Activated CD4-positive, alpha-beta T cell treated with anti-CD3 and anti-CD28 coated beads, Interleukin-2, Interleukin-4, amounts not matched to agents 100 ng/mL and 50 ng/mL, durations not matched to agents 16 hours and 8 hours (primary cell): ENCODE measurements around the gene ERP27.

Experiments used
- DNase-seq: peaks from one replicate; pipeline ENCODE4 v3.0.0-alpha.2; 2020; ENCODE audit warnings: low spot score

The ERP27 gene

DNA sequence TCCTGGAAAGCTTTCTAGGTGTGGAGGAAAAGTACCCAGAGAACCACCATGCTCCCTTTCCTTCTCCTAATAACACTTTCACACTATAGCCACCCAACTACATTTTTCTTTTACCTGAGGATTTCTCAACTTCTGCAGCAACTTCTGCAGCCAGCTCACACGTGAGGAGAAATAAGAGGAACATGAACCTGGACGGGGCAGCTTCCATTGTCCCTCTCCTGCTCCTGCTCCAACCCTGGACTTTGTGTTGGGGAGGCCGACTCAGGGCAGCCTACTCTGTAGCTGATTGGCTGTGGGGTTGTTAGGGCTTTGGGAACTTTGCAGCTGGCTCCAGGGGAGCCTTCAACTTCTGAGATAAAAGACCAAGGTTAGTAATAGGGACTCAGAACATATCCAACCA, at the start of gene ERP27:
Gene ERP27, minus strand, starts transcription at position 237 of the 400 bp plus-strand sequence. Its CDS starts 29 bp downstream, at position 208.
- no peak for DNase-seq

DNA sequence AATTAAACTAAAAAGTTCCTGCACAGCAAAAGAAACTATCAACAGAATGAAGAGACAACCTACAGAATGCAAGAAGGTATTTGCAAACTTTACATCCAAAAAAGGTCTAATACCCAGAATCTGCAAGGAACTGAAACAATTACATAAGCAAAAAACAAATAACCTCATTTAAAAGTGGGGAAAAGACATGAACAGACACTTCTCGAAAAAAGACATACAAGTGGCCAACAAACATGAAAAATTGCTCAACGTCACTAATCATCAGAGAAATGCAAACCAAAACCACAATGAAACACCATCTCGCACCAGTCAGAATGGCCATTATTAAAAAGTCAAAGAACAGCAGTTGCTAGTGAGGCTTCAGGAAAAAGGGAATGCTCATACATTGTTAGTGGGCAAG, 49.7 kb upstream of the ERP27 start:
- DNase-seq = no peak

DNA sequence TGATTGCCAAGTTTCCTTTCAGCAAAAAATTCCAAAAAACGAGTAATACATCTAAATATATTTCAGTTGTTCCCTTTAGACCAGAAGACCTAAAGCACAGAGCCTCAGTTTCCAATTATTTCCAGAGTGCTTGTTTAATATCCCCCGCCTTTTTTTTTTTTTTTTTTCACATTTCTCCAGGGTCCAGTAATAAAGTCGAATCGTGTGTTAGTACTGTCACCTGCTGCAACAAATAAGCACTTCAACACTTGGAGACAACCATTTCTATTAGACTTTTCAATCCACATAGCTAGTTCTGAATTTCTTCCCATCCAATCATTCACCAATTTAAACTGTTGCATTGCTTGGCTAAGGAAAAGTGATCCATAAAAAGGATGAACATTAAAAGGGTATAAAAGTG, 48.1 kb upstream of the ERP27 start:
- no peak for DNase-seq

DNA sequence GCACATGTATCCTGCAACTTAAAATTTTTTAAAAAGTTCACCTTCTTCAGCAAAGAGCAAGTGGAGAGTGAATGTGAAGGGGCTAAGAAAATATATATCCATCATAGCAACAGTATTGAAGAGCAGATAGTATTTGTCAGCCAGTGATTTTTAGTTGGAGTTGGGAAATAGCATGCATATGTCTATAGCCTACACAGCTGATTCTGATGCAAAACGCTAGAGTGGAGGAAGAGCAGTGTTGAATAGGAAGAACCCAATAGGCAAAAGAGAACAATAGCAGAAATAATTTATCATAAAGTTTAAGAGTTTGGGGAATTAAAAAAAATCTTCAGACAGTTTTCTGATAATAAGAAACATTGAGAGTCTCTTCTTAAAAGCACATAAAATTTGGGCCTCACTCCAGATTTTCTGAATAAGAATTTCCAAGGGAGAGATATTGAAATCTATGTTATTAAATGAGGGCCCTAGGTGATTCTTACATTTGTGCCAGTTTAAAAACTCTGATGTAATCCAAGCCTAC, 46.5 kb upstream of the ERP27 start:
- DNase-seq = no peak

DNA sequence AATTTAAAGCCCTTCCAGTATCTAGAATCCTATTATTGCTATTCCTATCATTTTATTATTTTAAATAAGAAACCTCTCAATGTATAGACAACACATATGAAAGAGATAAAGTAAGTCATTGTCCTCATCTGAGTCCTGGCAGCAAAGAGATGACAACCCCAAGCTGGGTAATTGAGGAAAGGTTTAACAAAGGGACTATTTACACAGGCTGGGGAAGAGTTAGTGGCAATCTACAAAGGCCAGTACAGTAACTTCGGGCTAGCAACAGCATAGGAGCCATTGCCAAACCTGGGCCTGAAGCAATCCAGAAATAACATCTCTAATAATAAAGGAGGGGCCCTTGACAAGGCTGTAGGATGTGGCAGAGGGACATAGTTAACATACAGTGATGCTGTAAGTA, 45.7 kb upstream of the ERP27 start:
- no peak for DNase-seq

DNA sequence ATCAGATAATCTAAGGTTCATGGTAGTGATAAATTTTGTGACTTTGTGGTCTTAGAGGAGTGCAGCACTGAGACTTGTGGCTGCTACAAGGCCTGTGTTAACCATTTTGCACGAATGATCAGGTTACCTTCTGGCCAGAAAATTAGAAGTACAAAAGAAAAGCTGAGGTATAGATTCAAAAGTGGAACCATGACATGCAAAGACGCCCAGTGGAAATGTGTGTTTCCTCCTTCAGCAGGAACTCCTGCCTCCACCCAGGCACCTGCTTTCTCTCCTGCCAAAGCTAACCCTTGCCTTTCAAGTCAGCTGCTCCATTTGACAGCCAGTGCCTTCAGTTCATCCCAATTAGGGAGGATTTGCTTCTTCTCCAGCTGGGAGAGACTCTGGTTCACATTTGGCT, 44.7 kb upstream of the ERP27 start:
- DNase-seq = no peak

DNA sequence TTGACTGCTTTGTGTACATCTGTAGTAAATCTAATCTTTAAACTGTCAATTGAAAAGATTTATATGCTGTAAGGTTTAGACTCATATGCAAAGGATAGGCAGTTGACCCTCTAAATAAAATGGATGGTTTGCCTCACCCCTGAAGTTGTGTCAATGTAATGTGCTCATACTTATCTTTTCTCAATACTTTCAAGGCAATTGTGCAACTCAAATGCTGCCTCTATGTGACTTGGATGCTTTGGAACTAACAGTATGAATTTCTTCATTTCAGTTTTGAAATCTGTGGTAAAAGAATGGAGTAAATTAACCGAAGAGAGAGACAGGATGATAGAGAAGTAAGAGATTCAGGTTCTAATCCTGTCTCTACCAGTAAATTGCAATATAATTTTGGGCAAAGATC, 44.2 kb upstream of the ERP27 start:
- DNase-seq = no peak

DNA sequence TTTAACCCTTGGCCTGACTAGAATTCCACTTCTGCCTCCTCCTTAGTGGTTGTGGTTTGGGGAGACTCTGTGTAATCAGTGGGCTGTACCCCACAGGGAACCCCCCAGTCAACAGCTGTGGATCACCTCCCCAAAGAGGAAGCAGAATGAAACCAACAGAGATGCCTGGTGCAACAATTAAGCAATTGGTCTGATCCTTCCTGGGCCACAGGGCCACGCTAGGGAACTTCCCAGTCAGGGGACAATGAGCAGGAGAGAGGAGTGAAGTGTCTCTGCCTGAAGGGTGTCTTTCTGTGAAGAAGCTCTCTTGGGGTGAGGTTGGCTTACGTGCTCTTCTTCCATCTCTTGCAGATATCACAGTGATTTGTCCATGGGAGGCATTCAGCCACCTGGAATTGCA, 42.7 kb upstream of the ERP27 start:
- no peak for DNase-seq

DNA sequence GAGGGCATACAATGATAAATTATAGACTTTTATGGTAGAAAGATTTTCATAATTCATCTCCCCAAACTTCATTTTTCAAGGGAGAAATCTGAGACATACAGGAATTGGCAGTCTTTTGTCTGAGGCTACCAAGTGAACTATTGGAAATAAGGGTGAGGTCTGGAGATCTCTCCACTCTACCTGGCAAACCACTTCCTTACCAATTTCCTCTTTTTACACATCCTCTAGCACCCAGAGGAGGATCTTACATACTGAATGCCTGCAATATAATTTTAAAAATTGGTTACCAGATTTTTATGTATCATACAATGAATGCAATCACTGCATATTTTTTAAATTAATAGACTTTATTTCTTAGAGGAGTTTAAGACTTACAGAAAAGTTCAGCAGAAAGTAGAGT, 41.1 kb upstream of the ERP27 start:
- no peak for DNase-seq

DNA sequence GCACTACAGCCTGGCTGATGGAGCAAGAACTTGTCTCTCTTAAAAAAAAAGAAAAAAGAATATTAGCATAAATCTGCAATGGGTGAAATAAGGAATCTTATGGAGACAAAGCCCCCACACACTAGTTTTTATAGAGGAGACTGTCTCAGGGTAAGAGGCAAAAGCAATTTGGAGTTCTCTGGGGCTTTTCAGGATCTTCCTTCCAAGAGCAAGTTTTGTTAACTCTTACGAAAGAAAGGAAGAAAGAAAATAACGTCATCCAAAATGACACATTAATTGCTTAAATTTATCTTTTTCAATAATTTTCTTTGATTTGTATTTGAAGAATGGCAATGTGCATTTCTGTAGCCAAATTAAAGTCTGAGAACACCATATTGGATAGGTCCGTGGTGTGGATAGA, 38.3 kb upstream of the ERP27 start:
- DNase-seq = no peak

DNA sequence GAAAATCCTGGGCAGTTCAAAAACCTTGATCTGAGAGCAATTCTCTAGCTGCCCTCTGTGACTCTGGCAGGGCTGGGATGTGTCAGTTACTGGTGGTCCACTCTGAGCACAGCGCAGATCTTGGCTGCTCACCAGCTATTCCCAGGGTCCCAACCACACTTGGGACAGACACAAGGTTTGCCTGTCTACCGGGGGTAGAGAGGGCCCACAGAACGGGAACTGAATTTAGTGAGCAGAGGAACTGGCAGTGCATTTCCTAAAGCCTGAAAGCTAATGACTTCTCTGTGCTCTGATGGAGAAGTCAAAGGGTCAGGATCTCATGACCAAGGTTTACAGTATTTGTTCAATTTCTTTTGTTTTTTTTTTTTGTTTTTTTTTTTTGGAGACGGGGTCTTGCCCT, 37.1 kb upstream of the ERP27 start:
- no peak for DNase-seq

DNA sequence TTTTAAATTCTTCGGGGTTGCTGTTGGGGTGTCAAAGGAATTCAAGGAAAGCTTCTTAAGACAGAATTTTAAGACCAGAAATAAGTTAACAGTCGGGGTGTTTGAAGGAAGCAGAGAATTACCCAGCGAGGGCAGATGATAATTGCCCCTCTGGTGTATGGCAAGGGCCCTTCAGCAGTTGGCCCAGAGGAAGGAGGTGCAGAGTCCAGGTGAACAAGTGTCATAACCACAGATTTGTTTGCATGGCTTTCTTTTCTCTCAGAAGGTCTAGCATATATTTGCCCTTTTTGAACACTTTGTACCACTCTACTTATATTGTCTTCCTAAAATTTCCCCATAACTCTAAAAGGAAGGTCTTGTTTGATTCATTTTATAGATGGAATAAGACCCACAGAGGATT, 36.3 kb upstream of the ERP27 start:
- no peak for DNase-seq

DNA sequence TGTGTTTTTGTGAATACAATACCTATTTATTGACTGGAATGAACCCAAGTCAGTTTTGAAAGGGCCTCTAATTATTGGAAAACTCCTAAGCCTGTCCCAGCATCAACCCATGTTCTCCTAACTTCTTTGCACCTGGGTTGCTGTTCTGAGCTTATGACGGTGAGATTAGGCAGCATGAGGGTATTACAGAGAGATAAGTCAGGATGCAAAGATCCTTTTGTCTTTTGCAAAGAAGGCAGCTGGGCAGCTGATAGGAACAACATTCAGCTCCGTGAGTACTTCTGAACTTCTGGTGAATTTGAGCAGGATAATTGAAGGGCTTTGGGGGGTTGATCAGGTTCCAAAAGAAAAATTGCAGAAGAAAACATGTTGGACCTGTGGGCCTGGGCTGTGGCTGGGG, 34.5 kb upstream of the ERP27 start, which contains the start of gene PDE6H:
Gene PDE6H, plus strand, starts transcription at position 227 of the 400 bp plus-strand sequence. CDS start 4,971 bp downstream, outside the sequence.
- DNase-seq = no peak

DNA sequence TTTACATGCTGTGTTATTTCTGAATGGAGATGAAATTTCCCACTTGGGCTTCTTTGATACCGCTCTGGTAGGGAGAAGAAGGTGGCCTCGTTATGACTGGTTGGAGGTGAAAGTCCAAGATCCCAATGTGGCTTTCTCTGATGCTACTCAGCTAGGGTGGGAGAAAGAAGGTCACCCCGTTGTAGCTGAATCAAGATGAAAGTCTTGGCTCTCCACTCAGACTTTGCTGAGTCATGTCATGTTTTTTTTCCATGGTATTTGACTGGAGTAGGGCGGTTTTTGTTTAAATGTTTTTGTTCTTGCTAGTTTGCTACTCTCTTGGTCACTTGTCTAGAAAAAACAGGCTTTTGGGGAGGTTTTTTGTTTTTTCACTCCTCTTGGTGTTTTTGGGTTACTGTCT, 32.1 kb upstream of the ERP27 start:
- DNase-seq = no peak

DNA sequence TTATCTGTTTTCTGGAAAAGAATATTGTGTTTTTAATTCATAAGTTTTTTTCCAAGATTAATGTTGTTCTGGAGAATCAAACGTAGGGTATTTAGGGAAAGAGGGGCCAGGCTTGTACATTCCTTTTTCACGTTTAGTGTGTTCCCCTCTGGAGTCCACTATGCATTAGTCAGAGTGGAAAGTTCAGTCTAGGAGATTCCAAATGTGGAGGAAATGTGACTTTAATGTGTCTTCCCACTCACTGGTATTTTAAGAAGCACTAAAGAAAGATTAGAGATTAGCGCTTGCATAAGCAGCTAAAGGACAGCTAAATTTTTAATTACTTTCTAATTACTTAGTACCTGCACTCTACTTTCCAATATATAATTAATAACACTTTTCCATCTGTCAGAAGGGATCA, 30.1 kb upstream of the ERP27 start:
- no peak for DNase-seq

DNA sequence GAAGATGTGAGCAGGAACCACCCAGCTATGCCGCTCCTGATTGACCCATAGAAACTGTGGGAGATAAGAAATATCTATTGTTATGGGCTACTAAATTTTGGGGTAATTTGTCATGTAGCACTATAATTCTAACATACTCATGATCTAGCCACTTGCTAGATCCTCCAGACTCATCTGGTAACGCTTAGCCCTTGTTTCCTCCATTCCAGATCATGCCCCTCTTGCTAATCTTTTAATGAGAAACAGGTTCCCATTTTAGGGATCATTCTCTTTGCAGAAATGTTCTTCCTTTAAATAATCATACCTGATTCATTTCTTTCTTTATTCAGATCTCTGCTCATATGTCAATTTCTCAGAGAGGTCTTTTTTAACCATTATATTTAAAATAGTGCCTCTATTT, 26.9 kb upstream of the ERP27 start:
- no peak for DNase-seq

DNA sequence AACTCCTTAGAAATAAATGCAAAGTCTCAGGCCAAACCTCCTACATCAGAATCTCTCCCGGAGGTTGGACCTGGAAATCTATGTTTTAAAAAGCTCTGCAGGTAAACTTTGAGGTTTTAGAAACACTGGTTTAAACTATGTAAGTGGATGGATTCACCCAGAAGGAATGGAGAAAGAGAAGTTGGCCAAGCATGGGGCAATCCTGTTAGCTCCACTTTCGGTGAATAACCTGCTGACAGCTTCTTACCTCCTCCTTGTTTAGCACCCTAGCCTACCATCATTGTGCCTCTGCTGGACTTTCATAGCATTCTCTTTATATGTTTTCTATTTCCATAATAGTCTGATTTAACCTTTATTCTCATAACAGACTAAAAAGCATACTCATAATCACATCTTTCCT, 26.1 kb upstream of the ERP27 start:
- no peak for DNase-seq

DNA sequence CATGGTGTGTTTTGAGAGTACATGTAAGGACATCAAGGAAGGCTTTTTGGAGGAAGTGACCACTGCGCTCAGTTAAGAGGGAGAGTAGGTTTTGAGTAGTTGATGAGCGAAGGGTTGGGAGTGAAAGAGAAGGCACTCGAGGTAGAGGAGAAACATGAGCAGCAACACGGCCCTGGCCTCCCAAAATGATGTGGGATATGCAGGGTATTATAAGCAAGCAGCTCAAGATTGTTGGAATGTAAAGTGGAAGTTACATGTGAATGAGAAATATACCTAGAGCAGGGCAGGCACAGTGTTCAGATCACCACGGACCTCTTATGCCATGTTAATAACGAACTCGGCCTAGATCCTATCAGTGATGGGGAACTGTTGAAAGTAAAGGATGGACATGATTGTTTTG, 25.2 kb upstream of the ERP27 start:
- no peak for DNase-seq

DNA sequence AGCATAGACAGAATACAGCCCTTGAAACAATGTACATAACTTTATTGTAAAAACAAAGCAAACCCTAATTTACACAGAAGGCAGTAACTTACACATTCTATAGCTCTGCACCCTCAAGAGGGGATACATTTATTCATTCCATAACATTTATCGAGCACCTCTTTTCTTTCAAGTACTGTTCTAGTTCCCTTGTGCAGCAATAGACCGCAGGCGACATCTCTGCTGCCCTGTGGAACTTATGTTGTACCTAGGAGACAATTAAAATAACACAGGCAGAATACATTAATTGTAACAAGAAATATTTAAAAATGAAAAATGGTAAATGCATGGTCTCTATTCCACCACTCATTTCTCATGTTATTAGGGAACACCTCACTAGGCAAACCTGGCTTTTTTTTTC, 24.5 kb upstream of the ERP27 start:
- DNase-seq = no peak

DNA sequence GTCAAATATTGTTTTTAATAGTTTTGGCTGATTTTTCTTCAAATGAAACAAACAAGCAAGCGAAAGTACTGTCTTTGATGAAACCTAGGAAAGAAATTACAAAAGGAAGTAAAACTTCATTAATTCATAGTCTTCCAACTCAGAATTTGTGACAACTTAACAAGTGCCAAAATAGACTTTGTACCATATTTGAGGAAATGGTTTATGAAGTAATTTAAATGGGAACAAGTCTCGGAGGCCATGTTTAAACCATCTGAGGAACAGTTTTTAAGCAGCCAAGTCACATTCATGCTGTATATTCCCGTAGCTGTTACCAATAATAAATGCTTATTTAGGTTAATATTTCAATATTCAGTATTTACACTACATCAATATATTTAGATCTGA, 23.8 kb upstream of the ERP27 start:
- DNase-seq = no peak

DNA sequence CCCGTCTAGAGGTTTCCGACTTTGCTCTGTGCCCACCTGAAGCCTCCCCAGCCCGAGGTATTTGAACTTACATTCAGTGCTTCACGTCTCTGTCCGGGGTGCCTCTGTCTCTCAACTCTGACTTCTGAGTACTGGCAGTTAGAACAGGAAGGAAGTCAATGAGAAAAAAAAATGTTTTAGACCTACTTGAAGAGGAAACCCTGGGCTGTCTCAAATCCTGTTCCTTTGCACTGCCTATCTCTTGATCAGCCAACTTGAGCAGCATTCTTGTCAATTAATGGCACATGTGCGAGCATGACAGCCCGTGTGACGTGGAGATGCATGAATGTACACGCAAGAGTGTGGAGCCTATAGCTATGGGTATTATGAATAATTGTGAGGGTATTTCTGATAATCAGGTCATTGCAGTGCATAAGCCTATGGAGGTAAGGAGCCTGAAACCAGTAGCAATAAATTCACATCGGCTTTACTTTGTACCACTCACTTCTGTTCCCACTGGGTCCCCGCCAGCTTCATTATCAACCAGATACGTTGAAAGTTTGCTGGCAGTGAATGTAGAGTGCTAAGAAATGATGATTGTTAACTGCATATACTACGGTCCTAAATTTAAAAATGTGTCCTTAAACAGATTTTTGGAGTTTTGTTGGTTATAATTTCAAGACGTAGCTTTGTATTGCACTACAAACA, 23.3 kb upstream of the ERP27 start, which contains the start of gene ARHGDIB:
Gene ARHGDIB, minus strand, starts transcription at position 136 of the 687 bp plus-strand sequence. CDS start 10,889 bp downstream, outside the sequence.
- DNase-seq = peak; percentile 94

DNA sequence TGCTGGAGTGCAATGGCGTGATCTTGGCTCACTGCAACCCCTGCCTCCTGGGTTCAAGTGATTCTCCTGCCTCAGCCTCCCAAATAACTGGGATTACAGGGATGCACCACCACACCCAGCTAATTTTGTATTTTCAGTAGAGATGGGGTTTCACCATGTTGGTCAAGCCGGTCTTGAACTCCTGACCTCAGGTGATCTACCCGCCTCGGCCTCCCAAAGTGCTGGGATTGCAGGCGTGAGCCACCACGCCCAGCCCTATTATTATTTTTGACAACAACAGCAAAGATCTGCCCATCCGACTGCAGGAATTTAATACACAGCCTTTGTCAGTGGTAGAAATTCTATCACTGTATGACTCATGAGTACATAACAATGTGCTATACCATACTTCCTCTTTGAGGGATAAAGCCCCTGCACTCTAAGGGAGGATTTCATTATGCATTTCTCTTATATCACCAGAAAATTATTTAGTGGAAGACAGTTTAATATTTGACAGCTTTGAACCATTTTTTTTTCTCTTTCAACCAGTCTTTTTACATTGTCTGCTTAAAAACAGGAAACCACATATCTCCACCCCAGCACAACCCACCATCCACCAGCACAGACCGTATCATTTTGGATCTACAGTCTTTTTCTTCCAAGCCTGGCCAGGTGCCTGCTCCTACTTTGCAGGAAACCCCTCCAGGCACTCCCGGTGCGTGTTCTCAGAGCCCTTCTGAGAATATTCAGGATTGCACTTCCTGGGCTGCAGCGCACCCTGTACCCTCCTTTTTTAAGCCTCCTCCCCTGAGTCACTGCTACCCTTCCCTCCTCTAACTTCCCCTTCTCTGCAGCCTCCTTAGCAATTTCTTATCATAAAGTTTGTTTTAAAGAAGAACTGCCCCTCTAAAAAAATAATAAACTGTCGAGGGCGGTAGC, 22.5 kb upstream of the ERP27 start:
- peak; percentile 71 for DNase-seq

DNA sequence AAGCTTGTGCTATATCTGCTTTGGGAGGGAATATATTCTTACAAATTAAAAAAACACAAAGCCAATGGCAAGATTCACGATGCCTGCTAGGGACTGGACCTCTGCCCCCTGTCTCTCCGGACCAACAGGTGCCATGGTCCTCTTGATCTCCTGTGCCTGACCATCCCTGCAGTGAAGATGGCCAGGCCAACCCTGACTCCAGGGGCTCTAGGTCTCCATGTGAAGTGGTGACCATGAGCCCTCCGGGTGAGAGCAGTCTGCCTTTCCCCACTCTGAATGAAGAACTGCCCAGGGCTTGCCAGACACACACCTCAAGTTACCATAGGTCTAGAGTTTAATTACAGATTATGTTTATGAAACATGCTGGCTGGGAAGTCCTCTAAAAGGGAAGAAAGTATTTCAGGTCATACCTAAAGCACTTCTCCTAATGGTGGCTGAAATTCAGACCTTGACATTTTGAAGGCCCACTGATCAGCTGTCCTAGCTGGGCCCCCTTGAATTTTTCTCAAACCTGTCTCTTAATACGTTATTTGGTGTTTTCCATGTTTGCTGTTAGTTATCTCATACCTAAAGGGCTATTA, 21.7 kb upstream of the ERP27 start:
- no peak for DNase-seq
